Cardiac muscle cell (in vitro differentiated cells and primary cell): Measurements from ENCODE around the gene DOCK2. TPM values are rescaled to one million over a fixed set of nuclear protein-coding genes. Genes with fewer than 3 reads are reported as not detected.
"Not testable (repeated sequence)": the region's sequence is repeated elsewhere in the genome, so short reads cannot be mapped to it uniquely, and the experiment has no call there.

Source experiments
- DNase-seq, 2 donors: peaks; one replicate each; pipeline versions ENCODE4 v3.0.0 to v3.0.0-alpha.2; 2010 to 2017; ENCODE audit warnings: low read depth in 1 of 2, low spot score in 1 of 2
- H3K27ac ChIP-seq: fragments of 200-600 bp; sonication (generic); 2 replicates; pipeline ENCODE4 v1.5.1; 2016
- H3K27me3 ChIP-seq: fragments of 200-600 bp; sonication (generic); 2 replicates; pipeline ENCODE4 v1.6.0; 2016; ENCODE audit warnings: control low read depth
- H3K36me3 ChIP-seq: fragments of 200-600 bp; sonication (generic); 2 replicates; pipeline ENCODE4 v1.5.1; 2016; ENCODE audit warnings: control low read depth
- H3K4me1 ChIP-seq: fragments of 200-600 bp; sonication (generic); 2 replicates; pipeline ENCODE4 v1.8.1; 2017; ENCODE audit warnings: low read depth, mild to moderate bottlenecking, mixed run types
- H3K4me3 ChIP-seq: fragments of 200-600 bp; sonication (generic); 2 replicates; pipeline ENCODE4 v1.5.1; 2016; ENCODE audit warnings: mild to moderate bottlenecking
- H3K9me3 ChIP-seq: fragments of 200-600 bp; sonication (generic); 2 replicates; pipeline ENCODE4 v1.5.1; 2017; ENCODE audit warnings: low read depth, mild to moderate bottlenecking, control low read depth
- CTCF ChIP-seq: IDR thresholded peaks from 2 replicates; pipeline ENCODE4 v1.5.1; 2012; ENCODE audit warnings: low read depth, mild to moderate bottlenecking, low read length
- polyA plus RNA-seq: library from polyadenylated mRNA; unstranded; fragments of >200 nt; fragmentation: Nextera tagmentation; extraction: Ambion mirVana; gene quantifications from 2 replicates; pipeline ENCODE4 v1.2.1, GENCODE V29; 2016
- total RNA-seq: library from RNA; depleted of rRNA; stranded (reverse); fragments of >200 nt; gene quantifications from 2 replicates; pipeline ENCODE4 v1.2.3, GENCODE V29; 2016

Gene DOCK2
- total and polyA plus RNA-seq, 2 experiments from 2014 or later = 3.3 to 6.5 TPM

- Histone ChIP-seq H3K9me3 (no peaks in the 10 kb centered on the region), H3K4me3 (no peak overlapping the region), H3K27me3 (no peaks in the 10 kb centered on the region), H3K36me3 (no peaks in the 10 kb centered on the region), H3K27ac (no peak overlapping the region), H3K4me1 (no peaks in the 10 kb centered on the region)
- TF ChIP-seq CTCF = no peak
- no peak for DNase-seq
Measured at GRCh38 chr5:169724303-169725087, 87.4 kb downstream of the DOCK2 start.

- H3K4me1 ChIP-seq, H3K27ac ChIP-seq, DNase-seq, H3K4me3 ChIP-seq, H3K36me3 ChIP-seq, H3K9me3 ChIP-seq, H3K27me3 ChIP-seq: not testable (repeated sequence)
Measured at GRCh38 chr5:169725665-169726064, 88.6 kb downstream of the DOCK2 start.

- Histone ChIP-seq H3K9me3 (no peaks in the 10 kb centered on the region), H3K4me3 (no peak overlapping the region), H3K4me1 (no peaks in the 10 kb centered on the region), H3K27me3 (no peaks in the 10 kb centered on the region), H3K36me3 (no peaks in the 10 kb centered on the region), H3K27ac (no peak overlapping the region)
- DNase-seq = no peak
- TF ChIP-seq CTCF = no peak
Measured at GRCh38 chr5:169728418-169728817, 91.3 kb downstream of the DOCK2 start.

GRCh38 chr5:169731221-169731620 is 94.1 kb downstream of the DOCK2 start:
- H3K27me3 ChIP-seq = no peaks in the 10 kb centered on the region
- H3K9me3 ChIP-seq = no peaks in the 10 kb centered on the region
- H3K4me3 ChIP-seq = no peak overlapping the region
- TF ChIP-seq CTCF = no peak
- no peak overlapping the region for H3K27ac ChIP-seq
- DNase-seq = no peak
- no peaks in the 10 kb centered on the region for H3K36me3 ChIP-seq
- H3K4me1 ChIP-seq = no peaks in the 10 kb centered on the region

GRCh38 chr5:169732841-169733240 is 95.8 kb downstream of the DOCK2 start:
- peaks cover 5% of the 10 kb centered on the region for H3K4me1 ChIP-seq
- H3K9me3 ChIP-seq = no peaks in the 10 kb centered on the region
- H3K27me3 ChIP-seq = no peaks in the 10 kb centered on the region
- no peaks in the 10 kb centered on the region for H3K36me3 ChIP-seq
- H3K4me3 ChIP-seq = no peak overlapping the region
- no peak overlapping the region for H3K27ac ChIP-seq
- no peak for DNase-seq
- TF ChIP-seq CTCF = no peak

GRCh38 chr5:169735913-169736312 is 98.8 kb downstream of the DOCK2 start:
- Histone ChIP-seq H3K4me1 (peaks cover 5% of the 10 kb centered on the region), H3K27ac (no peak overlapping the region)

More at GRCh38 chr5:169735913-169736312, 98.8 kb downstream of the DOCK2 start:
- no peak overlapping the region for H3K4me3 ChIP-seq
- H3K36me3 ChIP-seq = no peaks in the 10 kb centered on the region
- TF ChIP-seq CTCF = no peak
- no peaks in the 10 kb centered on the region for H3K27me3 ChIP-seq
- DNase-seq = no peak
- no peaks in the 10 kb centered on the region for H3K9me3 ChIP-seq
